GM20000 (cell line): Measurements from ENCODE around the gene LOXL3.

Experiments used
- DNase-seq: peaks from one replicate; pipeline ENCODE4 v3.0.0; 2012; ENCODE audit warnings: low spot score
- CTCF ChIP-seq: IDR thresholded peaks from 2 replicates; pipeline ENCODE4 v1.5.1; 2012; ENCODE audit warnings: mild to moderate bottlenecking, control low read depth; ENCODE audit errors: extremely low read depth, missing control alignments

LOXL3 gene

GRCh38 chr2:74553892-74554819, at the start of gene LOXL3, which contains the start of gene DOK1:
Gene LOXL3, minus strand, starts transcription at chr2:74553942. Its CDS starts 1,308 bp downstream, at chr2:74552634.
Gene DOK1, plus strand, starts transcription at chr2:74554720. Its CDS starts 35 bp downstream, at chr2:74554755.
- TF ChIP-seq CTCF, result no peak
- peak; percentile 93 for DNase-seq

GRCh38 chr2:74602586-74603281, 49.0 kb upstream of the LOXL3 start:
- no peak for DNase-seq
- no peak for TF ChIP-seq CTCF

GRCh38 chr2:74599676-74600075, 45.9 kb upstream of the LOXL3 start:
- TF ChIP-seq CTCF, result no peak
- DNase-seq, result no peak

GRCh38 chr2:74597410-74597809, 43.7 kb upstream of the LOXL3 start:
- TF ChIP-seq CTCF, result no peak
- DNase-seq, result no peak

GRCh38 chr2:74596584-74596983, 42.8 kb upstream of the LOXL3 start:
- no peak for TF ChIP-seq CTCF
- DNase-seq, result no peak

- TF ChIP-seq CTCF, result no peak
- DNase-seq, result no peak
These were observed 40.4 kb upstream of the LOXL3 start for GRCh38 chr2:74593826-74594772.
